HepG2 (cell line): ENCODE measurements around the gene RPTOR. TPM values are rescaled to one million over a fixed set of nuclear protein-coding genes. Genes with fewer than 3 reads are reported as not detected.

ENCODE experiments used
- ATAC-seq: fragments of 200-7000 bp; cut with Tn5 transposase; 3 replicates; pipeline ENCODE4 v1.9.1; 2020; ENCODE audit warnings: mild to moderate bottlenecking, moderate library complexity
- BruUV-seq: library from RNA; stranded (reverse); fragments of 400-500 nt; replicated peaks from 2 replicates; lab custom pipeline; 2021; lab: Mats Ljungman, UMichigan
- CTCF ChIA-PET: fragments of 300-600 bp; formaldehyde crosslinking; extraction: SDS; loops from one replicate; lab custom pipeline; 2021; ENCODE audit warnings: low total read pairs, inconsistent platforms, low intra/inter-chr PET ratio; lab: Yijun Ruan, JAX
- POLR2A ChIA-PET: fragments of 350-600 bp; sonication (Branson Sonifier 250); formaldehyde crosslinking; loops from one replicate; lab custom pipeline; 2020; ENCODE audit warnings: antibody characterized with exemption, inconsistent platforms; lab: Yijun Ruan, JAX
- DNase-seq: peaks from one replicate; pipeline ENCODE4 v3.0.0-alpha.2; 2015; ENCODE audit warnings: low spot score
- FAIRE-seq: peaks from 3 replicates; lab custom pipeline; 2011; peaks lifted over from hg19 to GRCh38; lab: Jason Lieb, UNC
- H2AFZ ChIP-seq: one replicate; pipeline ENCODE4 v1.6.1; 2011; ENCODE audit warnings: low read length, inconsistent platforms
- H3K27ac ChIP-seq: fragments of 300-600 bp; 3 replicates; pipeline ENCODE4 v1.8.0; 2011; ENCODE audit warnings: mixed run types, mild to moderate bottlenecking, mixed read lengths, low read length, inconsistent platforms; ENCODE audit not compliant: insufficient read depth; ENCODE audit errors: extremely low read length
- H3K27me3 ChIP-seq, 2 experiments: fragments of 200-600 bp in 1 of 2; 2 replicates in 1 of 2; 3 replicates in 1 of 2; pipeline versions ENCODE4 v1.6.0 to v1.8.0; 2011; ENCODE audit warnings: low read length in 2 of 2, mild to moderate bottlenecking in 2 of 2, moderate library complexity in 2 of 2, inconsistent platforms in 1 of 2; ENCODE audit not compliant: insufficient read depth in 2 of 2, control insufficient read depth in 1 of 2
- H3K36me3 ChIP-seq, 2 experiments: fragments of 200-600 bp in 1 of 2; replicated peaks in 1 of 2; 2 replicates in 1 of 2; 3 replicates in 1 of 2; pipeline versions ENCODE4 v1.5.1 to v1.8.0; 2011; ENCODE audit warnings: low read length in 2 of 2, inconsistent platforms in 1 of 2; ENCODE audit not compliant: insufficient read depth in 2 of 2, control insufficient read depth in 1 of 2
- H3K4me1 ChIP-seq: 2 replicates; pipeline ENCODE4 v1.5.1; 2012; ENCODE audit warnings: low read length, inconsistent platforms; ENCODE audit not compliant: insufficient read depth
- H3K4me2 ChIP-seq: 2 replicates; pipeline ENCODE4 v1.6.0; 2011; ENCODE audit warnings: low read depth, low read length, inconsistent platforms
- H3K4me3 ChIP-seq, 3 experiments: fragments of 200-600 bp in 1 of 3; sonication (generic), shearing (Covaris generic) in 1 of 3; replicated peaks in 1 of 3; 2 replicates each; pipeline ENCODE4 v1.5.1; 2011 to 2016; ENCODE audit warnings: low read length in 3 of 3, inconsistent platforms in 2 of 3, low read depth in 2 of 3, mild to moderate bottlenecking in 2 of 3, control low read depth in 1 of 3, mixed read lengths in 1 of 3; ENCODE audit not compliant: insufficient read depth in 1 of 3
- H3K79me2 ChIP-seq: one replicate; pipeline ENCODE4 v1.6.1; 2011; ENCODE audit warnings: low read length, inconsistent platforms; ENCODE audit not compliant: insufficient read depth
- H3K9ac ChIP-seq: 2 replicates; pipeline ENCODE4 v1.6.0; 2011; ENCODE audit warnings: mild to moderate bottlenecking, low read depth, low read length, inconsistent platforms; ENCODE audit not compliant: insufficient read depth
- H3K9me3 ChIP-seq: 2 replicates; pipeline ENCODE4 v1.5.1; 2012; ENCODE audit warnings: mild to moderate bottlenecking, low read length
- H4K20me1 ChIP-seq: 2 replicates; pipeline ENCODE4 v1.6.0; 2011; ENCODE audit warnings: inconsistent platforms, mild to moderate bottlenecking, low read length, moderate library complexity; ENCODE audit not compliant: insufficient read depth
- AGO2 ChIP-seq: fragments of 200-400 bp; formaldehyde crosslinking; optimal IDR thresholded peaks from 2 replicates; pipeline ENCODE3; 2017; ENCODE audit warnings: mild to moderate bottlenecking, low read depth, low read length, moderate library complexity
- MAFF ChIP-seq: IDR thresholded peaks from 2 replicates; pipeline ENCODE4 v1.6.1; 2011; ENCODE audit warnings: low read depth, low read length, improper control_type of control experiment
- MAFK ChIP-seq, 2 experiments: IDR thresholded peaks in 1 of 2; conservative IDR thresholded peaks in 1 of 2; 2 replicates each; pipeline ENCODE4 v1.6.1; 2011; ENCODE audit warnings: improper control_type of control experiment in 2 of 2, low read length in 2 of 2
- NFE2L2 ChIP-seq: fragments of 150-350 bp; IDR thresholded peaks from 2 replicates; pipeline ENCODE4 v1.6.1; 2014; ENCODE audit warnings: low read length
- PAWR ChIP-seq: sonication (generic); formaldehyde crosslinking; IDR thresholded peaks from 2 replicates; pipeline ENCODE4 v1.4.0; 2020; ENCODE audit warnings: missing genetic modification reagents, mild to moderate bottlenecking, borderline replicate concordance
- PRMT3 ChIP-seq: sonication (generic); formaldehyde crosslinking; IDR thresholded peaks from 2 replicates; pipeline ENCODE4 v1.8.1; 2022; ENCODE audit warnings: low read depth, mild to moderate bottlenecking, moderate library complexity, missing genetic modification reagents, borderline replicate concordance
- TMF1 ChIP-seq: sonication (generic); formaldehyde crosslinking; IDR thresholded peaks from 2 replicates; pipeline ENCODE4 v1.8.1; 2022; ENCODE audit warnings: low read depth, missing genetic modification reagents
- WGBS: methylation state at CpG from one replicate; pipeline ENCODE4 v1.1.6; 2017; ENCODE audit warnings: low lambda C conversion rate; 5-methylcytosine and 5-hydroxymethylcytosine counted together
- in situ Hi-C: cut with HindIII; loops from 2 replicates; pipeline ENCODE4 v1.10.0; 2017; ENCODE audit warnings: low pct_unique_long_range_greater_than_20kb; ENCODE audit not compliant: extremely low pct_ligation_motif_present
- intact Hi-C: fragments of 100-400 bp; cut with micrococcal nuclease; formaldehyde crosslinking; loops from one replicate; pipeline ENCODE4 v1.10.0; 2022; ENCODE audit not compliant: unreplicated experiment
- polyA plus RNA-seq, 8 experiments: library from polyadenylated mRNA; depleted of rRNA in 3 of 8; stranded (reverse) in 7 of 8; unstranded in 1 of 8; fragments of >200 nt; fragmentation: Illumina TruSeq in 4 of 8; extraction: Trizol in 4 of 8; gene quantifications; 2 replicates each; pipeline versions ENCODE4 v1.2.1 to v1.2.3, GENCODE V29; 2011 to 2016; ENCODE audit warnings: low read depth in 4 of 8, missing spikeins in 1 of 8, mixed read lengths in 1 of 8; ENCODE audit not compliant: insufficient read depth in 1 of 8
- total RNA-seq, 5 experiments: library from RNA; depleted of rRNA; stranded (reverse); fragments of >200 nt; fragmentation: Illumina TruSeq; extraction: Trizol; gene quantifications; 2 replicates each; pipeline ENCODE4 v1.2.3, GENCODE V29; 2016; ENCODE audit warnings: low read depth in 1 of 5

The RPTOR gene
- total and polyA plus RNA-seq, 2 of the 13 experiments (the other 11 are each of a cell fraction or from before 2014, with no cell fraction given): 6.6 to 25.3 TPM

GRCh38 chr17:80826955-80827645 is 282.5 kb downstream of the RPTOR start:
- no TSS peak for BruUV-seq
- ChIA-PET POLR2A (no interaction called here), CTCF (no interaction called here)
- FAIRE-seq (no peak), DNase-seq (no peak), ATAC-seq (no peak)
- H4K20me1 ChIP-seq: no peaks in the 10 kb centered on the region
- no peaks in the 10 kb centered on the region; the same call in 1 of the 2 replicates for H3K4me1 ChIP-seq
- no peak overlapping the region for H2AFZ ChIP-seq
- in situ Hi-C loops (no loop called here), intact Hi-C loops (no loop called here)
- H3K36me3 ChIP-seq: peaks cover 27 to 52% of the 10 kb centered on the region in 2 experiments
- no peak overlapping the region for H3K4me2 ChIP-seq
- H3K9me3 ChIP-seq: no peaks in the 10 kb centered on the region
- TF ChIP-seq TMF1 (CRISPR knock-in tag) (no peak), AGO2 (peak; percentile 30)
- no peak overlapping the region for H3K9ac ChIP-seq
- no peaks in the 10 kb centered on the region for H3K27me3 ChIP-seq
- no peak overlapping the region for H3K4me3 ChIP-seq
- 95% methylated on average over 18 of the region's 20 CpGs for WGBS
- no peak overlapping the region for H3K27ac ChIP-seq
- no peaks in the 10 kb centered on the region for H3K79me2 ChIP-seq

- no peak for FAIRE-seq
- Histone ChIP-seq H4K20me1 (no peaks in the 10 kb centered on the region), H3K27me3 (no peaks in the 10 kb centered on the region), H3K9ac (no peak overlapping the region), H3K36me3 (peaks cover 19 to 43% of the 10 kb centered on the region in 2 experiments; a peak in 4 of 5 replicates), H3K4me3 (no peak overlapping the region), H3K9me3 (no peaks in the 10 kb centered on the region), H2AFZ (no peak overlapping the region), H3K4me1 (peaks cover 8% of the 10 kb centered on the region), H3K27ac (no peak overlapping the region), H3K79me2 (no peaks in the 10 kb centered on the region), H3K4me2 (no peak overlapping the region)
- TF ChIP-seq PAWR: no peak
- TF ChIP-seq NFE2L2: peak; percentile 11; the same call in 1 of the 2 replicates
- TF ChIP-seq MAFK (conservative IDR thresholded peaks at IDR 0.05 in 1 of 2, IDR thresholded peaks at IDR 0.05 in 1 of 2; ENCODE audit: low read length in 2 of 2): peak; percentile 14 to 32; a peak in 2 of 4 replicates
- TF ChIP-seq PRMT3: no peak
- TF ChIP-seq MAFF: peak; percentile 32; the same call in 1 of the 2 replicates
- no TSS peak for BruUV-seq
- CTCF ChIA-PET: no interaction called here
- intact Hi-C loops (no loop called here), in situ Hi-C loops (no loop called here)
- POLR2A ChIA-PET: no interaction called here
- ATAC-seq: no peak
- no peak for DNase-seq
- 98% methylated on average over 27 of the region's 34 CpGs for WGBS
Measured at GRCh38 chr17:80827646-80828643, 283.3 kb downstream of the RPTOR start.
